ENCODE data around the gene CNGB1.
"Not testable (repeated sequence)": the region's sequence is repeated elsewhere in the genome, so short reads cannot be mapped to it uniquely, and the experiment has no call there.

CNGB1 gene

GRCh38 chr16:57996406-57997175 is 25.7 kb upstream of the CNGB1 start:
- FAIRE-seq = no peak

DNA sequence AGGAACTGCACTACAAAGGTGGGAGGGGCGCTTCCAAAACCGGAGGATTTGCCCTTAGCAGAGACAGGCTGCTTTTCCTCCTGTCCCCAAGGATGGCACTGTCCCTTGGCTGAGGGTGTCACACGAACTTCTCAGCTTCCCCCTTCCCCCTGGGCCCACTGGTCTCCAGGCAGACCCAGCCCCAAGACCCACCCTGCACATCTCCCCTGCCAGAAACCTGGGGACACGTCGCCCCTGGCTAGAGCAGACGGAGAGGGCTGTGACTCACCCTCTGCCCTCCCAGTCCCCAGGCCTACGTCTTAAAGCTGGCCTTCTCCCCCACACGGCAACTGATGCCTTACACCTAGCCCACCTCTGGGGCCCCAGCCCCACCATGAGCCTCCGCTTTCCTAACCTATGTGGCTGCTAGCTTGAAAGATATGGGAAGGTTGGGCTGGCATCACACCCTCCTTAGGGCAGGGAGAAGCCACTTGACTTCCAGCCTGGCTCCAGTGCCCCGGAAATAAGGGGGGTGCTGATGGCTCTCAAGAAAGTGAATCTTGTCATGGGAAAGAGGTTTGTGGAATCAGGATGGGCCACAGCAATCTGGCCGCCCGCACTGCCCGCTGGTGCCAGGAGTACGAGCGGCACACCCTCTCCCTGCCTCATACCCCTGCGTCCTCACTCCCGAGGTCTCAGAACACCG is 24.9 kb upstream of the CNGB1 start:
- FAIRE-seq = no peak

GRCh38 chr16:57994778-57995177 is 23.9 kb upstream of the CNGB1 start:
- no peak for FAIRE-seq

DNA sequence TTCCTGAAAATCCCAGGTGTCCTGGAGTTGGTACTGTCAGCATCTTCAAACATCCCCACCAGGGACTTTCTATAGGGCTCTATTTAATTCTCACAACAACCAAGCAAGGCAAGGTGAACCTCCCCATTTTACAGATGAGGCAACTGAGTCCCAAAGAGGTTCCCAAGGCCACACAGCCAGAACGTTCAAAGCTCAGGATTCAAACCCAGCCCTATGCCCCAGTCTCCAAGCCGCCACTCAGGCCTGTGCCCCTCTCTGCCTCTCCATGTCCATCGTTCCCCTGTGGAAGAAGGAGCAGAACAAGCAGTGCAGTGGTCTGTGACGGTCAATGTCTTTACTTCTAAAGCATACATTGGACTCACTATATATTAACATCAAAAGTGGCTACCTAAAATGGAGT is 23.4 kb upstream of the CNGB1 start:
- no peak for FAIRE-seq

DNA sequence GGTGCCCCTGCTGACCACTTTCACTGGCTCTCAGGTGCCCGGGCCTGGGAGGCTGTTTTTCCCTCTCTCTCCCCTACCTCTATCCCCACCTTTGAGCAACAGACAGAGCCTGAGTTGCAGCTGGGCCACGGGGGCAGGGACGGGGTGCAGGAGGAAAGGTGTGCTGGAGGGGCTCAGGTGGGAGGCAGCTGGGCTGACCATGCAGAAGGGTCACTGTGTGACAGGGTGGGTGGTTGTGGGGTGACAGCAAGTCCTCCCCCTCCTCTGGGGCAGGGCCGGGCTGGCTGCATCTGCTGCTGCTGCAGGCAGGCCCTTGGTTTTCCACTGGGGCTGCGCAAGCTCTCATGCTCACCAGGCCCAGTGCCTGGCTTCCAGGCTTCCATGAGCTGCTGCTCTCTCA is 23.0 kb upstream of the CNGB1 start:
- no peak for FAIRE-seq

- FAIRE-seq = no peak
Observed at GRCh38 chr16:57993438-57993837, 22.5 kb upstream of the CNGB1 start.

GRCh38 chr16:57992084-57992483 is 21.2 kb upstream of the CNGB1 start:
- FAIRE-seq = no peak

GRCh38 chr16:57991551-57992059 is 20.7 kb upstream of the CNGB1 start:
- FAIRE-seq = no peak

GRCh38 chr16:57988929-57989328 is 18.0 kb upstream of the CNGB1 start:
- no peak for FAIRE-seq

DNA sequence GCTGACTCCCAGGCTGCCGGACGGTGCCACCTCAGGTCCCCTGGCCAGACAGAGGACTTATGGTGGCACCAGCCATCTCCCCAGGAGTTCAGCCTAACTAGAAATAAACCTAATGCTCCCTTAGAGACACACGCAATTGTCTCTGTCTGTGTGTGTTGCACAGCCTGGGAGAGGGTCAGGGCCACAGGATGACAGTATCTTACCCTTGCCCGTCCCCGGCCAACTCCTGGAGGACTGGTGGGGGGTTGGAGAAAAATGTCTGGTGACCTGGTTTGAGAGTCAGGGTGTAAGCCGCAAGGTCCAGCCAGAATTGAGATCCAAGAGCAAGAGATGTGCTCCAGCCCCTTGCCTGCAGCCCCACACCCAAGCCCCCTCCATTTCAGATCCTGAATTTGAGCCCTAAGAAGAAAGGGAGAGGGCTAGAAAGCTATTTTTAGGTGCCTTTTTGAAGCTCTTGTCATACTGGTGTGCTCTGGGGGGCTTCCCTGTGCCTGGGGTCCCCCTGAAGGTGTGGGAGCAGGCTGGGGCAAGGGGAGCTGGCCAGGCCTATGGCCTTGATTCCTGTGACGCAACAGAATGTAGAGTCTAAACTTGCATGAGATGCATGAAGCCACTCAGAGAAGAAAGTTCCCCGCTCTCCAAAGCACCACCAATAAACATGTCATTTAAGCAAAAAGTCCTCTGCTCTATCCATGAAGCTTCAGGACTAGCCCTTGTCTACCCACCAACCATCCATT is 16.7 kb upstream of the CNGB1 start:
- no peak for FAIRE-seq

GRCh38 chr16:57986196-57986595 is 15.3 kb upstream of the CNGB1 start:
- no peak for FAIRE-seq

DNA sequence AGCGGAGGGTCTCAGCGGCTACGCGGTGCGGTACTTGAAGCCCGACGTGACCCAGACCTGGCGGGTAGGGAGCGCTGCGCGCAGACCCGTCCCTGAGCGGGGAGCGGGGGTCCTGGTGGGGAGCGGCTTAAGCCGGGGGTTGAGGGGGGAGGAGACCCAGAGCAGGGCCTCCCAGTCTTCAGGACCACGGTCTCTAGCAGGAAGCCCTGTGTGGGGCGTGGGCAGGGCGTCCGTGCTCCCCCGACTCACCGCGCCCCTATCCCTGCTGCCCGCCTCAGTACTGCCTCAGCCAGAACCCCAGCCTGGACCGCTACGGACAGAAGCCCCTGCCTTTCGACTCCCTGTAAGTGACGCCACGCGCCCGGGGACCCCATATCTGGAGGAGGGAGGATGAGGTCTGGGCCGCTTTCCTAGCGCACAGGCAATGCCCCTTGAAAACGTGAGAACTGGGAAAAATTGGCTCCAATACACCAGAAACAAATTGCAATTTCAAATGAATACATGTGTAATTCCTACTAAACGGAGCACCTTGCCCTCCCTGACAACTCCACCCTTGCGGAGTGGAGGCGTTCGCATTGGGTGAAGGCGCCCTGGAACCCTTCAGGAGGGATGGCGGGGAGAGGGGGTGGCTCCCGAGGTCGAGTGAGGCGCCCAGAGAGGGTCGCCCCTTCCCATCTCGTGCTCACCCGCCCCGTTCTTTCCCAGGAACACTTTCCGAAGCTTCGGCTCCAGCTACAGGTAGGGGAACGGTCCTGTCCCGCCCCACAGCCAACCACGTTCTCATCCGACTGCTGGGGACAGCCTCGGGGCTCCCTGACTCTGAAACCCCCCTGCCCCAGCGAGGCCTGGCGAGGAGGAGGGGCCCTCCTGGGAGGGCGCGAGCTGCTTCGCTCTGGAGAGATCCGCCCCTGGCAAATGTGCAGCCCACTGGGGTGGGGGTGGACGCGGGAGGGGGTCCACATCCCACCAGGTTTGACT is 14.6 kb upstream of the CNGB1 start:
- no peak for FAIRE-seq

GRCh38 chr16:57984443-57985203 is 13.7 kb upstream of the CNGB1 start:
- FAIRE-seq = no peak

DNA sequence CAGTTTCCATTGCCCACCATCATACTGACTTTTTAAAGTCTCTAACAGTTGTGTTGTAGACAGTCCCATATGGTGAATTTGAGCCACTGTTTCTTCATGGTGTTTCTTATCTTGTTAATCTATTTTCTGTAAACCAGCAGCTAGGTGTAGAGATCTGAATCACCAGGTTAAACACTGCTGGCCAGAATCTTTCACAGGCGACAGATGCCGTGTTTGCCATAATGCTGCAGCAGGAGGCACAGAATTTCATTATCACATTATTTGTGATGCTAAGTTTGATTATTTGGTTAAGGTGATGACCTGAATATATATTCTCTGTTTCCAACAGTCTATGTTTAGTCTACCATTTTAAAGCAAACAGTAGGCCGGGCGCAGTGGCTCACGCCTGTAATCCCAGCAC is 11.5 kb upstream of the CNGB1 start:
- FAIRE-seq = no peak

GRCh38 chr16:57981636-57982035 is 10.7 kb upstream of the CNGB1 start:
- FAIRE-seq = no peak

DNA sequence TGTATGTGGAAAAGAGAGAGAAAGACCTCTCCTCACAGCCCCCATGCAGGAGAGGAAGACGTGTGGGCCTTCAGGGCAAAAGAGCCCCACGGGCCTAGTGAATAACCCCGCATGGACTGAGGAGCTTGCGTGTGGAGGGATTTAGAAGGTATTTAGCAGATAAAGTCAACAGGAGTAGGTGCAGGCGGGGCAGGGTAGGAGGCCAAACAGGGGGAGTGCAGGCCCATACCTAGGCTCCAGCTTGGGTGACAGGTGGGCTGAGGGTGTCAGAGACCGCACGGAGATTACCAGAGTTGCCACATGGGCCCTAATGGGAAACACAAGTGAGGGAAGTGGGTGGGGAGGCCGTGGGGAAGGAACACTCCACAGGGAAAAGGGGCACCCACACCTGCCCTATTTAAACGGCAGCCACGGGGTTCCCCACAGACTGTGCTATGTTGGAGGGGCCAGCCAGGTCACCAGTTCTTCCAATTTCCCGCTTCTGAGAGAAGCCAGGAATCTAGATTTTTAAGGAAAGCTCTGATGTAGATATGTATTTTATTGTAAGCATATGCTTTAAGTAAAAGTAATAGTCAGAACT is 8.2 kb upstream of the CNGB1 start:
- no peak for FAIRE-seq

GRCh38 chr16:57978070-57978465 is 7.1 kb upstream of the CNGB1 start:
- not testable (repeated sequence) for FAIRE-seq

DNA sequence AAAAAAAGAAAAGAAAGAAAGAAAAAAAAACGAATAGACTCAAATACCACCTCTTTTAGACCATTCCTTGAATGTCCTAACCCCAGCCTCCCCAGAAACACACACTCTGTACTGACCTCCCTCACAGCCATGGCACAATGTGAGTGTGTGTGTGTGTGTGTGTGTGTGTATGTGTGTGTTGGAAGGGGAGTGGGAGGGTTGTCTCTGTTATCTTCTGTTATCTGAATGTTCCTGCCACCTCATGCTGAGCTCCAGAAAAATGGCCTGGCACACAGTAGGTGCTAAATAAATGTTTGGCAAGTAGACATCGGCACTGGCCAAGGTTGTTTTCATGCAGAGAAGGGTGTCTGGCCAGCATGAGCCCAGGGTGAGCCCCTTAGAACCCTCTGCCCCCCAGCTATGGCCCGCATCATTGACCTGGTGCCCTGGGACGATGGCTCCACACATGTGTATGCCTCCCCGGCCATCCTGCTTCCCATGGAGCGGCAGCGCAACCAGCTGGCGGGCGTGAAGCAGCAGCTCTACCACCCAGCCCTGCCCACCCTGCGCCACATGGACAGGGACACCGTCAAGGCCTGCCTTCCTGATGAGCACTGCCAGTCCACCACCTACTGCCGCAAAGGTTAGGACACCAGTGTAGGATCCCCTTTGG is 6.6 kb upstream of the CNGB1 start:
- no peak for FAIRE-seq

- FAIRE-seq = no peak
Observed at GRCh38 chr16:57976331-57976796, 5.4 kb upstream of the CNGB1 start.

GRCh38 chr16:57972306-57972705 is 1.4 kb upstream of the CNGB1 start:
- FAIRE-seq = no peak

DNA sequence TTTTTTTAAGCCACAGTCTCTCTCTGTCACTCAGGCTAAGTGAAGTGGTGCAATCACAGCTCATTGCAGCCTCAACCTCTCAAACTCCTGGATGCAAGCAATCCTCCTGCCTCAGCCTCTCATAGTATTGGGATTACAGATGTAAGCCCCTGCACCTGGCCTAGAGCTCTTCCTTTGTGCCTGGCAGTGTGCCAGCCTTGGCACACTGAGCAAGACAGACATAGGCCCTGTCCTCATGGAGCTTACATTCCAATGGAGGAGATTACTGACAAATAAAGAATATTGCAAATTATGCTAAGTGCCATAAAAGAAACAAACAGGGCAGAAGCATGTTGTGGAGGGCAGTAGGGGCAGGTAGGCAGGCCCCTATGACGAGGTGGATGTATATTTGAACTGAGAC is 920 bp upstream of the CNGB1 start:
- FAIRE-seq = no peak
